ENCODE data around the gene TSPAN2. TPM values are rescaled to one million over a fixed set of nuclear protein-coding genes. Genes with fewer than 3 reads are reported as not detected.

The TSPAN2 gene
- total RNA-seq, 4 donors from 2014 or later = 1.0 to 5.1 (median 2.2) TPM

- TF ChIP-seq CTCF (IDR thresholded peaks at IDR 0.05; ENCODE audit: low read depth) = no peak
Observed at GRCh38 chr1:115036814-115037507, 52.3 kb downstream of the TSPAN2 start.

GRCh38 chr1:115035652-115036051, 53.7 kb downstream of the TSPAN2 start:
- TF ChIP-seq CTCF (IDR thresholded peaks at IDR 0.05; ENCODE audit: low read depth) = no peak

- no peak for TF ChIP-seq CTCF (IDR thresholded peaks at IDR 0.05; ENCODE audit: low read depth)
Observed at GRCh38 chr1:115031595-115031994, 57.7 kb downstream of the TSPAN2 start.

GRCh38 chr1:115029526-115029925, 59.8 kb downstream of the TSPAN2 start, which contains the start of gene TSHB:
Gene TSHB (plus strand): TSS chr1:115029826. CDS start chr1:115033363, 3,537 bp downstream.
- TF ChIP-seq CTCF (IDR thresholded peaks at IDR 0.05; ENCODE audit: low read depth) = no peak

GRCh38 chr1:115023593-115023992, 65.7 kb downstream of the TSPAN2 start:
- TF ChIP-seq CTCF (IDR thresholded peaks at IDR 0.05; ENCODE audit: low read depth) = no peak

- TF ChIP-seq CTCF (IDR thresholded peaks at IDR 0.05; ENCODE audit: low read depth) = no peak
Observed at GRCh38 chr1:115021145-115021544, 68.2 kb downstream of the TSPAN2 start.

- TF ChIP-seq CTCF (IDR thresholded peaks at IDR 0.05; ENCODE audit: low read depth) = no peak
Observed at GRCh38 chr1:115013792-115014191, 75.5 kb downstream of the TSPAN2 start.
